ENCODE data around the gene GP2.
"Not testable (repeated sequence)": the region's sequence is repeated elsewhere in the genome, so short reads cannot be mapped to it uniquely, and the experiment has no call there.

Gene GP2

DNA sequence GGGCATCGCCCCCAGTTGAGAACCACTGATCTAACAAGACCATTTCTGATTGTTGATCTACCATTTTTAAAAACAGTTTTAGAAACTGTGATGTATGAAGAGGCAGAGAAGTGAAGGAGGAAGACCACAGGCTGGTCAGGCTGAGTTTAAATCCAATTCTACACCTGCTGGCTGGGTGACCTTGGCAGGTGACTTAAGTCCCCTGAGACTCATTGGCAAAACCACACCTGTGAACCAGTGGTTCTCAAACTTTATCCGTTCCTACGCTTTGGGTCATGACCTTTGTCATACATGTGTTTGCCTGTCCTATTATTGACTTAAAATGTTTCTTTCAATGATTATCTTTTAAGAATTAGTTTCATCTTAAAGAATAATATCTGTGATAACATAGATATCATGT, 2.3 kb downstream of the GP2 start:
- DNase-seq (ENCODE audit: low spot score), result no peak

DNA sequence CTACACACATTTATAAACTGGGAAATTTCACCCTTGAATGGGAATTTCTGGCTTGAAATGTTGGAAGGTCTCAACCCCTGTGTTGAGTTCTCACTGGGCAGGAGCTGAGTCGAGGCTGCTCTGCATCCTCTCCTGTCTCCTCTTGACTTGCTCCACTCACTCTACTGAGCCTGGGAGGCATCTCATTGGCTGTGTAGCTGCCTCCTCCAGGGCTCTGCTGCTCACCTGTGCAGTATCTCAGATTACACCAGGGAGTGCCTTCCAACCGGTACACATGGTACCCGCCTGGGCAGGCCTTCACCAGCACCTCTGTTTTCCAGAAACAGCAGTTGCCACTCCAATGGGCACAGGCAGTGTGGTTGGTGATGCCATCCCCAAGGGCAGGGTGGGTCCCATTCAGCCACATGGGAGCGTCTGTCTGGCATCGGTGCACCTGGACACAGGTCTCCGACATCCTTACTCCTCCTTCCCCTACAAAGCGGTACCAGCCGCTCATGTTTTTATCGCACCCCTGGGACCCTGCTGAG, 3.7 kb downstream of the GP2 start:
- DNase-seq (ENCODE audit: low spot score), result no peak

DNA sequence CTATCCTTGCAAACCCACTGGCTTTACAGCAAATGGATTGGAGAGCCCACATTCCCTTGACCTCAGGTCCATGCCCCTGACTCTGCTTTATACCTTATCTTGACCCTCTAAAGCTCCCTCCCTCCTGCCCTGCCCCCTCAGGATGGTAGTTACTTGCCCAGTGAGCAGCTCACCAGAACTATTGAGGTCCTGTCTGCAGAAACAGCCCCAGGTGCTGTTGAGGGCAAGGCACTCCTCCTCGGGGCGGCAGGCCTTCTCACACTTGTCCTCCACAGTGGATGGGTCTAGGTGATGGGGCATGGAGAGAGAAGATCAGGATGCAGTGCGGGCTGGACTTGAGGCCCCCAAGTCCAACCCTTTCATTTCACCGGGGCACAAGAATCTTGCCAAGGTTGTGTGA, 4.6 kb downstream of the GP2 start:
- no peak for DNase-seq (ENCODE audit: low spot score)

DNA sequence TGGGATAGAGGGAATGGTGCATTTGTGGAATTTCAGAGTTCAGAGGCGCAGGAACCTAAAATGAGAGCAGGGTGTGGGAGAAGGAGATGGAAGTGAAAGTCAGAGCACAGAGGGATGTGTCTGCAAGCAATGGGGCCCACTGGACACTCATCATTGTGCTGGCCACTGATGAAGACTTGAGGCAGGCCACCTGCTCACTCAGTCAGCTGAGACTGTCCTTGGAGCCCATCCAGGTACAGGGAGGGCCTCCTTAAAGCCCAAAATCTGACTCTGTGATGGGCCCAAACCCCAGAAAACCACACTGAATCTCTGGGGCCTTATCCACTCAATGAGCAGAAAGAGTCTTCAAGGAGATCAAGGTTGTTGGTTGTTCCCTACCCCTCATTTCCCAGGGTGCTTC, 5.6 kb downstream of the GP2 start:
- DNase-seq (ENCODE audit: low spot score), result no peak

DNA sequence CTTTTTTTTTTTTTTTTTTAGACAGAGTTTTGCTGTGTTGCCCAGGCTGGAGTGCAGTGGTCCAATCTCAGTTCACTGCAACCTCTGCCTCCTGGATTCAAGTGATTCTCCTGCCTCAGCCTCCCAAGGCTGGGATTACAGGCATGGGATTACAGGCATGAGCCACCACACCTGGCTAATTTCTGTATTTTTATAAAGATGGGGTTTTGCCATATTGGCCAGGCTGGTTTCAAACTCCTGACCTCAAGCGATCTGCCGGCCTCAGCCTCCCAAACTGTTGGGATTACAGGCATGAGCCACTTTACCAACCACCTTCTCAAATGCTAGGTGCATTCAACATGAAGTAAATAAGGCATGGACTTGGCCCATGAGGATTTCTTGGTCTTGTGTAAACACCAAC, 6.3 kb downstream of the GP2 start:
- not testable (repeated sequence) for DNase-seq (ENCODE audit: low spot score)

DNA sequence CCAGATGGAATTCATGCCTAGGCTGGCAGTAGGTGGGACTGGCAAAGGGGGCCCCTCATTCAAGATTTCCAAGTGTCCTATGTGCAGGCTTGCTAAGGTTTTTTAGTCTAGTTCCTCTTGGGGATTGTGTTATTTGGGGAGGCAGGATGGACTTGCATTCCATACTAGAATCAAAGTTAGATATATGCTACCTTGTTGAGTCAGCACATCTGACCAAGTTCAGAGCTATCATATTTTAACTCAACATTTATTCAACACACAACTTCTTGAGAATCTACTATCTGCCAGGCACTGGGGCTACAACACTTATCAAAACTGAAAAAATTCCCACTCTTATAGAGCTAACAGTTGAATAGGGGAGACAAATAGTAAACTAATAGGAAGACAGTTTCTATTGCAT, 6.7 kb downstream of the GP2 start:
- DNase-seq (ENCODE audit: low spot score), result no peak

DNA sequence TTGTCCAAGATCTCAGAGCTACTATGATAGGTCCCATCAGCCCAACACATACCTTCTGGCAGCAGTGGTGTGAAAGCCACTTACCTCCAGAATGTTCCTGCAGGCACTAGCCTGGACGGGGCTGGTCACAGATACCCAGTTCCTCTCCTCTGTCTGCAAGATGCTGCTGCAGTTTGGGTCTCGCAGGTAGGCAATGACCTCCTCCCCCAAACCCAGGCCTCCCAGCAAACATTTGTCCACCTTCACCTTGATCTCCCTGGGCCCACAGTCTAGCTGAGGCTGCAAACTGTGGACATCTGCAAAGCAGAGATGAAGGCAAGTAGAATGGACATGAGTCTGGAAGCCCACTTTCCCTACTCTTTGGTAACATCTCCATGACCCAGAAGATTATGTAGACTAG, 7.1 kb downstream of the GP2 start:
- DNase-seq (ENCODE audit: low spot score), result no peak

DNA sequence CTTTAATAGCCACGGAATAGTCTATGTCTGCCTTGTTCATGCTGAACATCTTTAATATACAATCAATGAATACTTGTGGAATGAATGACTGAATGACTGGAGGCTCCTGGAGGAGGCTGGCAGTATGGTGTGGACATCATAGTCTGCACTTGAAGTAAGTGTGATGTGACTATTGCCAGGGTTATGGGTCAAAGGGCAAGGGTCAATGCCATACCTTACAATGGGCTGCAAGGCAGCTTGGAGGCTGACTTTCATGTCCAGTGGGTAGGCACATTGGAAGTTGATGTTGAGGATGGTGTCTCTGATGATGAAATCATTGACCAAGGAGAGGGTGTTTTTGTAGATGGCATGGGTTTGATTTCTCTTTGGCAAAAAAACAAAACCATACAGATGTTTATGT, 7.9 kb downstream of the GP2 start:
- no peak for DNase-seq (ENCODE audit: low spot score)

DNA sequence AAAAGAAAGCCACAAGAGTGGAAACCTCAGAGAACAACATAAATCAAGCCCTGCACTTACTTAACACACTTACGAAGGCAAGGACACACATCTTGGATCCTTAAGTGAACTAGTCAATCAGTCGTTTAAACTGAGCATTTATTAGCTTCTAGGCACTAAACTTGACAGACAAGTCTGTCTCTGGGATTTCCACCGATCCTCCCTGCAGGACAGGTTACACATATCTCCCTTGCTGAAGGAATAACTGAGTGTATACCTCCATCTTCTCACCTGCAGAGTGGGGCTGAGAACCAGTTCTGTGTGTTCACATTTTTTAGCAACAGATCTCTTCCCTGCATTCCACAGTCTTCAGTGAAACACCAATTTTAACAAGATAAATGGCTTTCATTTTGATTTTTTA, 8.9 kb downstream of the GP2 start:
- no peak for DNase-seq (ENCODE audit: low spot score)

DNA sequence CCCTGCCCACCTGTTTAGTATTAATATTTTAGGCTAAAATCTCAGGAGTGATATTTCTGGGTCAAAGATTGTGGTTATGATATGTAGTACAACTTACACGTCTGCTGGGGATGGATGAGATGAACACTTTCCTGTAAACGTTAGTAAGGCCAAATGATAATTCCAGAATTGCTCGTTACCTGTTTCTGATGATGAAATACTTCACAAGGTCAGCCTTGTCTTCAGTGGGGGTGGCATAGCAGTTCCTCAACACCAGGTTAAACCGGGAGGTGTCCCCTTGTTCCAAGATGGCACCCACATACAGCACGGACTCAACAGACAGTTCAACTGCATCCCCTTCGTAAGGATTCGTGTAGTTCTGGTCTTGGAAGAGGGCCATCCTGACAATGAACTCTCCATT, 9.3 kb downstream of the GP2 start:
- DNase-seq (ENCODE audit: low spot score), result no peak

DNA sequence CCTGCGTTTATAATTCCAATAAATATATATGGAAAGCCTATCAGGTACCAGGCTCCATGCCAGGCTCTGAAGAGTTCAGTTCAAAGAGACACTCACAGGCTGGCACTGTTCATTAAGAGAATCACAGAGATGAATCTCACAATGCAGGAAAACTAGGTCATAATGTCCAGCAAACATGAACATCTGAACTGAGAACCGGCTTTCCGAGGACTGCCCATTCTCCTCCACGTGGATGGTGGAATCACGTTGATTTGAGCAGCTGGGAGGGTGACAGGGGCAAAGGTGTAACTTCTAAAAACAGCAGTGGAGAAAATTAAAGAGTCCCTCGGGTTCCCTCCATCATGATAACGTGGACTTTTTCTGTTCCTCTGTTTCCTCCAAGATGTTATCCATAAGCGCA, 10.2 kb downstream of the GP2 start:
- DNase-seq (ENCODE audit: low spot score), result no peak

DNA sequence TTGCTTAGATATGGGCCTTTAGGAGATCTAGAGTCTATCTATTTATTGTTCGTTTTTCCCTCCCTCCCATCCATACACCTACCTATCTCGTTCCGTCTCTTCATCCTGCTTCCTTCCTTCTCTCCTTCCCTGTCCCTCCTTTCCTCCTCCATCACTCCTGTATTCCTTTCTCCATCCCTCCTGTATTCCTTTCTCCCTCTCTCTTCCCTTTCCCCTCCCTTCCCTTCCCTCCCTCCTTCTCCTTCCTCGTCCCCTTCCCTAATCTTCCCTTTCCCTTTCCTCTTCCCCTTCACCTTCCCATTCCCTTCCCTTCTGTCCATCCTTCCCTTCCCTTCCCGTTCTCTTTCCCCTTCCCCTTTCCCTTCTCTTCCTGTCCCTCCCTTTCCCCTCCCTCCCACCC, 10.6 kb downstream of the GP2 start:
- no peak for DNase-seq (ENCODE audit: low spot score)

DNA sequence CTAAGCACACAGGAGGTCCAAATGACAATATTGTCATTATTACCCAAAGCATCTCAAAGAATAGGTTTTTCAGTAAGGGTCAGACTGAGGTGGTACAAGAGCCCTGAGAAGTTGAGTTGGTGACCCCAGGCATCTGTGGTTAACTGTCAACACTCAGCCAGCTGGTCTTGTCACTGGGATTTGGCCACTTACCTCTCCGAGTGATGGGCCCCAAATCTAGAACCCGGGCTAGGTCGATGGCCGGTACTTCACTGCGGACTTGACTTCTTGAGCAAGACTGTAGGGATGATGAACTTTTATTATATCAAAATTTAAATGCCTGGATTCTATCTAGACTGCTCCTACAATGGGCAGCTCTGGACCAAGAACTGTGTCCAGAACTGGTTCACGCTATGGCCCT, 11.5 kb downstream of the GP2 start:
- DNase-seq (ENCODE audit: low spot score), result no peak

DNA sequence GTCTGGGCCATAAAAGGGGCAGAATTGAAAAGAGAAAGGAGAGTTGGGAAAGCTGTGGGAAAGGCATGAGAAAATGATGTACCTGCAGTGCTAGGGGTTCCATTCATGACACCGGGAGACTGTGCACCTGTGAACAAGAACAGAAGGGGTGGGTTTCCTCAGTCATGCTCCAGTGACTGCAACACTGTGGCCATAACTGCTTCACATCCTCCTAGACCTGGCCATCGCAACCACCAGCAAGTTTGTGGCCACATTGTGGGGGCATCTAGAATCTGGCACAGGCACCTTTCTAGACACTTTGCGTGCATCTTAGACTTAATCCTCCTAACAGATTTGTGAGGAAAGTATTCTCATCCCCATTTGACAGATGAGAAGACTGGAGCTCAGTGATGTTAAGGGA, 12.7 kb downstream of the GP2 start:
- DNase-seq (ENCODE audit: low spot score), result no peak

DNA sequence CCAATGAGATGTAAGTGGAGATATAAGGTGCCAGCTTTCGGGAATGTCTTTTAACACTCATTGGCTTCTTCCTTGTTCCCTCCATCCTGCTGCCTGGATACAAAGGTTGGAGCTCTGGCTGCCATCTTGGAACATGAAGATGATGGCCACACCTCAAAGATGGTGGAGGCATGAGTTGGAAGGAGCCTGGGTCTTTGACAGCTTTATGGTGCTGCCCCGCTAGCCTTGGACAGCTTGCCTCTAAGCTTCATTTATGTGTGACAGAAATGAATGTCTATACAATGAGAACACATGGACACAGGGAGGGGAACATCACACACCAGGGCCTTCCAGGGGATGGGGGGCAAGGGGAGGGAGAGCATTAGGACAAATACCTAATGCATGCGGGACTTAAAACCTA, 13.6 kb downstream of the GP2 start:
- no peak for DNase-seq (ENCODE audit: low spot score)

DNA sequence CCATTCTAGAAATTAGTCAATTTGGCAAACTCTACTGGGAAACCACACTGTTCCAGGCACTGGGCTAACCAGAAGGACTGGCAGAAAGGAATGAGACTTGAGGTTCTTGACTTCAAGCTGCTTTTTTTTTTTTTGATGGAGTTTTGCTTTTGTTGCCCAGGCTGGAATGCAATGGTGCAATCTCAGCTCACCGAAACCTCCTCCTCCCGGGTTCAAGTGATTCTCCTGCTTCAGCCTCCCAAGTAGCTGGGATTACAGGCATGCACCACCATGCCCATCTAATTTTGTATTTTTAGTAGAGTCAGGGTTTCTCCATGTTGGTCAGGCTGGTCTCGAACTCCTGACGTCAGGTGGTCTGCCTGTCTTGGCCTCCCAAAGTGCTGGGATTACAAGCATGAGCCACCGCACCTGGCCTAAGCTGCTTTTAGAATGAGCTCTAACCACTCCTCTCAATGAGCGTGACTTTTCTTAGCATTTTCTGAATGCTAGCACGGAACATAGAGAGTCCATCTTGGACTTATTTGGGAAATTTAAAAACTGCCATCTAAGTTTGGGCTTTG, 14.7 kb downstream of the GP2 start:
- DNase-seq (ENCODE audit: low spot score), result not testable (repeated sequence)

DNA sequence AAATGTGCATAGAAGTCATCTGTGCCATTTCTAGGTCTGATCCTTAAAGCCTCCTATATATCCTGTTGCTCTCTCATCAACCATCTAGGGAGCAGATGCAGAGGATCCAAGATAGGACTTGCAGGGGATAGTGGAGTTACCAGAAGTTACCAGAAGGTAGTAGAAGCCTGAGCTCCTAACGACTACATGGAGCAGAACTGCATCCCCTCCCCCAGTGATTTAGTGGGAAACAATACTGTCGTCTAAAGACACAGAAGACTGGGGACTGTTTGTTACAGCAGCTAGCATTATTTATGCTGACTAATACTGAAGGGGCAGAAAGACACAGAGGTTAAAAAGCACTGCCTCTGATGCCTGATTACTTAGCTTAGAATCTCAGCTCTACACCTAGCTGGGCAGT, 15.8 kb downstream of the GP2 start:
- no peak for DNase-seq (ENCODE audit: low spot score)

DNA sequence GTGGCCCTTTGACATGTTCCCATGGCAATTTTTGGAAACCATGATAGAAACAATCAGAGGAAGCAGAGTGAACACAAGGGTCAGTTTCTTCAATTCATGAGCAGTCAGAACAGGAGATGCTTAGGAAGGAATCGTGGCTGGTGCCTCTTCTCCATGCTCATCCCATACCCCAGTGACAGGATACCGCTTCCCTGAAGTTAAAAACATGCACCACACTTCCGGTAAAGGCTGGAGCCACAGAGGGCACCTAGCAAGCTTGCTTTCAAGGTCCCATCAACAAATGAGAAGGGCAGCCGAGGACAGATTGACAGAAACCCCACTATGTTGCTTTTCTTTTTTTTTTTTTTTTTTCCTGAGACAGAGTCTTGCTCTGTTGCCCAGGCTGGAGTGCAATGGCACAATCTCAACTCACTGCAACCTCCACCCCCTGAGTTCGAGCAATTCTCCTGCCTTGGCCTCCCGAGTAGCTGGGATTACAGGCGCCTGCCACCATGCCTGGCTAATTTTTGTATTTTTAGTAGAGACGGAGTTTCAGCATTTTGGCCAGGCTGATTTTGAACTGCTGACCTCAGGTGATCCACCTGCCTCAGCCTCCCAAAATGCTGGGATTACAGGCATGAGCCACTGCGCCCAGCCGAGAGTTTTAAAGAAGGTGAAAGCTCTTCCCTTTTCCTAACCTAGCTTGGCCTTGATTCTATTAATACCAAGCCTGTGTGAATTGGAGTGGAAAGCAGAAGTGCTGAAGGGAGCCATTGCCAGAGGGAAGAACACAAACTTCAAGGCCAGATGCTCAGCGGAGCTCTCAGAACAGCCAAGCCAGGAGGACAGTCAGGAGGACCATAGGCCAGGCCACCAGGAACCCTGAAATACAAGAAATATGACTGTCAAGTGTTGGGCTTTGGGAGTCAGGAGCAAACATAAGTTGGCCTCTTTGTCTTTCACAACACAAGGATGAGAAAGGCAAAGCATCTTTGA, 16.6 kb downstream of the GP2 start:
- no peak for DNase-seq (ENCODE audit: low spot score)

DNA sequence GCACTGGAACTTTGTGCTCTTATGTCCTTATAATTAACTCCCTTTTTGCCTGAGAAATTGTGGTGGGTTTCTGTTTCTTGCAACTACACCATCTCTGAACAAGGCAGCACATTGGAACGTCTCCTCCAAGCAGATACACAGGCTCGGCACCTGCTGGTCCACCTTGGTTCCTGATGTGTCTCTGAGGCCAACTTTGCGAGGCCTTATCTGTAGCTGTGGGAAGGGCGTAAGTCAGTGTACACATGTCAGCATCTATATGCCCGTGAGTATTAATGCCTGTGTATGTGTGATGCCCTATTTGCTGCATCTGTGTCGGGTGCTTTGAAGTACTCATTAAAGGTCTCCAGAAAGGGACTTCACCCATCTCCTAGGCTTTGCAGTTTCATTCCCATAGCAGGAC, 17.5 kb downstream of the GP2 start:
- no peak for DNase-seq (ENCODE audit: low spot score)

DNA sequence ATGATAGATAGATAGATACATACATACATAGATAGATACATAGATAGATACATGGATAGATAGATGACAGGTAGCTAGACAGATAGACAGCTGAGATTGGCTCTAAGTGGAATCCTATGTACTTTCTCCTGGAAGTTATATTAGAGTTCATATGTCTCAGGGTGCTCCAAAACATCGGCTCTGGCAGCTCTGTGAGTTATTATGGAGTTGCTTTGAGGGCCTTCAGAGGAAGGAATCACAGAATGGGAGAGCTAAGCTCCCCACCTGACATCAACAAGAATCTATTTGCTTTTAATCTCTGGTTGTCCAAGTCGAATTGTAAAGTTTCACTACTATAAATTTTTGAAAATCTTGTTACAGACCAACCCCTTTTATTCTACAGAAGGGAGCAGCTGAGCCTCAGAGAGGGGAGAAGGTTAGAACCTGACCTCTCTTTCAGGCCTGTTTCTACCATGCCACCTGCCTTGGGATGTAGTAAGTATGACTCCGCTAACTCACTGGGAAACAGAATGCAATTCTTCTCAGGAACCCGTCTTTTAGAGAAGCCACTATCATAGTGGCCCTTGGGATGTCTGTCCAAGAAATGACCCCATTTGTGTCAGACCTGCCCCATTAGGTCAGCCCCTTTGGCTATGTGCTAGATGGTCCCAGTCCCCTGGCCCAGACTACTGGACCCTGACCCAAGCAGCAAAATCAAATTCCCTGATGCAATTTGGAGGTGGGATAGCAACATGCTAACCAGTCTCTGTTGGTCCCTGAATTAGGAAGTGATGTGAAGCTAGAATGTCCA, 18.3 kb downstream of the GP2 start:
- DNase-seq (ENCODE audit: low spot score), result no peak

DNA sequence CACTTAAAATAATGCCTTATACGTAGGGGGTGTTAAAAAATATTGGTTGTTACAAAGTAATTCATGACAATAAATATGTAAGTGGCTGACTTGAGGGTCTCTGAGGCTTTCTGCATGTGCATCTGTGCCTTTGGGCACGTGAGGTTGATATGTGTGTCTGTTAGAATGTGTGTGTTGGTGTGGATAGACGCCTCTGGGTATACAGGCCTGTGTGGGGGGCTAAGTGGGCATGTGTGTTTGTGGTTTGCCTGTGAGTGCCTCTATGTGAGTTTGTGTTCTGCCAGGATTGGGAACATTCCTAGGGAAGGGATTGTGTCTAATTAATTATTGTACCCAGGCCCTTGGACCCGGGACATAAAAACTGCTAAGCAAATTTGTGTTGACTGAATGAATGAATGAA, 19.0 kb downstream of the GP2 start:
- no peak for DNase-seq (ENCODE audit: low spot score)

DNA sequence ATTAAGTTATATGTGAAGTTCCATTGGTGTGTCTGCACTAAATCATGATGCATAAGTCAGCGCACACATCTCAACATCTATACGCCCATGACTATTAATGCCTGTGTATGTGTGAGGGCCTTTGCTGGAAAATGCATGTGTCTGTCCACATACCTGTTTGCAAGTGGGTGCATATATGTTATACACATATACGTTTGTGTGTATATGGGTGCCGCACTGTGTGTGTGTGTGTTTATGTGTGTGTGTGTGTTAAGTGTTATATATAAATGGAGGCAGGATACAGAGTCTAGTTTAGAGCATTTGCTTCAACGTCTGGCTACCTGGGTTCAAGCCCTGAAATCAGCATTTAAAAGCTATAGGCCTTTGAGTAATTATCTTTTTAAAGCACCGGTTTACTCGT, 19.5 kb downstream of the GP2 start:
- no peak for DNase-seq (ENCODE audit: low spot score)

DNA sequence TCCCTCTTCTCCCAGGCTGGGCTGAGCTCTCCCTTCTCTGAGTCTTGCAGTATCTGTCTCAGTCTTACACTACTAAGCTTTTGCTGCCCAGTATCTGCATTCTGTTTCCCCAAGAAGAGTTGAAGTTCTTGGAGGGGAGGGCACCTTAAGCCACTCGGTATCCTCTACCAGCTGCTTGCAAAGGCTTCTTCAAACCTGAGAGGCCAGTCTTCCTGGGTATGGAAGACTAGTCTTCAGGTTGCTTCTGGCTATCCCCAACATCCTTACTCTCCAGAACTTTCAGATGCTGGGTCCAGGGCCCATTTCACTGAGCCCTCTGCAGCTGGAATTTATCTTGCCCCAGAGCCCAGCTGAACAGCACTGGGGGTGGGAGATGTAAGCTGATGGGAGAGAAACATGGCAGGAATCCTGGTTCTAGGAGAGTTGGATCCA, 20.1 kb downstream of the GP2 start:
- DNase-seq (ENCODE audit: low spot score), result no peak
